HG03575 (cell line): ENCODE data around the gene THSD4.

Source experiments
- ATAC-seq: cut with Tn5 transposase; IDR thresholded peaks from one replicate; pipeline ENCODE4 v1.9.1; 2021; ENCODE audit not compliant: unreplicated experiment, insufficient number of reproducible peaks, low FRiP score; ENCODE audit errors: extremely low read depth

The THSD4 gene

DNA sequence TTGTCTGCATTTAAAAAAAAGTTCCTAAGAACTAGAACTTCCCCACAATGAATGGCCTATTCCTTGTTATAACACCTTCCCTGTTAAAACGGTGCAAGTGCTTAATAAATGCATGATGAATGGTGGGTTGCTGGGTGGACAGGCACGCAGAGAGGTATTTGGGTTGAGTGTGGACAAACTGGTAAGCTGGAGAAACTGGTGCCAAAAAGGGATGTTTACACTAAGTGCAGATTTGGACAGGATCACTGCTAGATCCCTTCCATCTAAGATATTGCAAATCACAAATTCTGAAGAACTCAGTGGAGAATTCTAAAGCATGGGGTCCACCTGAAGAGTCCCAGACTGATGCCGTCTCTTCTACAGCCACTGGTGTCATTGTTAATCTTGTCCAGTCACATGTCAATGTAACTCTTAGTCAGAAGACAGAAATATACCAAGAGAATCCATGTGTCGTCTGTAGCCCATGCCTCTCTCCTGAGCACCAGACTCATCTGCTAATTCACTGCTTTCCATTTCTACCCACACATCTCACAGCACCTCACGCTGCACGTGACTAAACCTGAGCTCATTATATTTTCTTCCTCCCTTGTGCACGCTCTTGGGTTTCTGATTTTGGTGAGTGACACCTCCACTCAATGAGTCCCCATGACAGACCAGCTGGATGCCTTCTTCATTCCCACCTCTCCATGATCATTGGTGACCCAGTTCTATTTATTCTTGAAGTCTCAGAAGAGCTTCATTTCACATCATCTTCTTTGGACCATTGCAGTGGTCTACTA lies 328.9 kb downstream of the THSD4 start:
- no peak for ATAC-seq

- ATAC-seq, result no peak
Measured at GRCh38 chr15:71444866-71445590, 329.8 kb downstream of the THSD4 start.

- ATAC-seq, result no peak
Measured at GRCh38 chr15:71447328-71448250, 332.3 kb downstream of the THSD4 start.

DNA sequence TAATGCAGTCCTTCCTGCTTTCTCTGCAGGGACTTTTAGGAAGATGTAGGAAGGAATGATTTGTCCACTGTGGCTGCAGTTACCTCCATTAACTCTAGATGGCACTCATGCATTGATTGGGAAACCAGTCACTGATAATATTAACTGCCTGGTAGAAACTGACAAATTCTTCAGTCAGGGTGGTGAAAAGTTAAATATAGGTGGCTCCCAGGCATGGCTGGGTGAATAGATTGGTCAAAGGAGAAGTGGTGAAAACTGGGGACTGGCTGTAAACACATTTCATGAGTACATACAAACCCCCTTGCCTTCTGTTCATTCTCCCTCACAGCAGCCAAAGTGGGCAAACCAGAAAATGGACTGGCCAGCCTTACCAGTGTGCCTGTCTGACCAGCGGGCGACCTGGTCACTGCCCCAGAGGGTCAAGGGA lies 333.4 kb downstream of the THSD4 start:
- no peak for ATAC-seq

- ATAC-seq, result no peak
Measured at GRCh38 chr15:71449363-71449762, 334.1 kb downstream of the THSD4 start.

GRCh38 chr15:71449956-71450355 lies 334.7 kb downstream of the THSD4 start:
- ATAC-seq, result no peak

- no peak for ATAC-seq
Measured at GRCh38 chr15:71451130-71451529, 335.9 kb downstream of the THSD4 start.

- ATAC-seq, result no peak
Measured at GRCh38 chr15:71452893-71453292, 337.6 kb downstream of the THSD4 start.

DNA sequence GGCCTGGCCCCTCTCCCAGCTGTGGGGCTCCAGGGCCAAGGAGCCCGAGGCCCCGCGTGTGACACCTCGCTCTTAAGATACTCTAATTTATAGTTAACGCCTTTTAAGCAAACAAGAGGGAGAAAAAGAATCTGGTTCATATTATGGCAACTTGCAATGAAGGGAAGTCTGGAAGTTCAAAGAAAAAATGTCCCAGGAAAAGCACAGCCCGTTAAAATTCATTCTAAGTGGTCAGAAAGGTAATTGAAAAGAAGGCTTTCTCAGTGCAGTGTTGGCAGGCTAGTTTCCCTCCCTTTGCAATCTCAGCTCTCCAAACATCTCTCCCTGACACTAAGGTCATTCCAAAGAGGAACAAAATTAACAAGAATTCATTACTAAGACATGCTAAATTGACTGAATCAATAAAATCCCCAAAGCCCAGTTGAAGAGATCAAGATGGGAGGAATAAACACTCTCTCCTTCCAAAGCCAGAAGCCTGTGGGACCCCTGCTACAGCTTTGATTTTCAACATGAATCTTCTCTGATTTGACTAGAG lies 339.3 kb downstream of the THSD4 start:
- no peak for ATAC-seq

GRCh38 chr15:71455107-71455506 lies 339.8 kb downstream of the THSD4 start:
- ATAC-seq, result no peak

DNA sequence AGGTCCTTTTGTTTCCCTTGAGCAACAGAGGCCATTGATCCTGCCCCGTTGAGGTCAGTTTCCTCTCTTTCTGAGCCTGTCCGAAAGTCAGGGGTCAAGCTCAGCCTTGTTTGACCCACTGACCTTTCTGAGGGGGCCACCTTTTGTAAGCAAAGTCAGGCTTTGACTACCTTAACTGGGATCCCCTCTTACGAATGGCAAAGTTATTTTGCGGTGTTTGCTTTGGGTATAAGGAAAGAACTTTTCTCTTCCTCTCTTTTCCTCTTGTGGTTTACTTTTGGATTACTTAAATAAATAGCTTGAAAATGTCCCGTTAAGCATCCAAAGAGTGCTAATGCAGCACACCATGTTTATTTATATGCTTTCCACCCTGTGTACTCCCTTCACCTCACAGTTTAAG lies 340.6 kb downstream of the THSD4 start:
- ATAC-seq, result no peak

GRCh38 chr15:71456362-71456761 lies 341.1 kb downstream of the THSD4 start:
- no peak for ATAC-seq

GRCh38 chr15:71456811-71457210 lies 341.5 kb downstream of the THSD4 start:
- no peak for ATAC-seq

DNA sequence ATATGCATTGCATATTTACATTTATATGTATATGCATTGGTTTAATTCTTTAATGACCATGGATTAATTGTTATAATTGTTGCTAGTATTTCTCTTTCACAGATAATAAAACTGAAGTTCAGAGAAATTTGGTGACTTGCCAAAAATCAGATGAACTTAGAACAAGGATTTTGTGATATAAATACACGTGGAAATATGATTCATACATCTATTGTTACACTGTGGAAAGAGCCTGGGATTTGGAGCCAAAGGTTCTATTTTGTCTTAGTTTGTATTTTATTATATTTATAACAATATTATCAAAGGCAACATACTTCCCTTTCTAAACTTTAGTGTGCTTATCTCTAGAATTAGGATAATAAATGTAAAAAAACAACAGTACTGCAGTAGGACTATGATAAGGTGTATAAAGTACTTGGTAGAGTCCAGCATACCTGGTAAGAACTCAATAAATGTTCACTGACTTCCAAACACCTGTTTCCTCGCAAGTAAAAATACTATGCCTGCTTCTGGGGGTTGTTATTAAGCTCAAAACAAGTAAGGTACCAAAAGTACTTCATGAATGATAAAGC lies 342.9 kb downstream of the THSD4 start:
- ATAC-seq, result no peak

DNA sequence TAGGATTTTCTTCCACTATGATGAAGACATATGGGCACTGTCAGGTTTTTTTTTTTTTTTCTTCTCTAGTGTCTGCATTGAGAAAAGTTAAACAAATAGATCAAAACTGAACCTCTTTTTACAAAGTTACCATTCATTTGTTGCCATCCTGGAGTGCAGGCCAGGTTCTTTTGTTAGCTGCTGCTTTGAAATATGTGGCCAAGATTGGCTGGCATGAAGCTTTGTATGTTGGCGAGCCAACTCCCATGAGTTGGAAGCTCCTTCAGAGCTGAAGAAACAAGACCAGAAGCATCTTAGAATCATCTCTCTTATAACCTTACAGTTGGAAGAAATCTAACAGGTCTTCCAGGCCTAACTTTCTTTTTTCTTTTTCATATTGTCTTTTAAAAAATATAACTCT lies 346.5 kb downstream of the THSD4 start:
- ATAC-seq, result no peak

- no peak for ATAC-seq
Measured at GRCh38 chr15:71462638-71463037, 347.4 kb downstream of the THSD4 start.

GRCh38 chr15:71463156-71463665 lies 347.9 kb downstream of the THSD4 start:
- ATAC-seq, result no peak

- ATAC-seq, result no peak
Measured at GRCh38 chr15:71465131-71465955, 350.1 kb downstream of the THSD4 start.
